Inflammatory macrophage treated with lipopolysaccharide for 1 hour (primary cell): ENCODE measurements around the gene KCNG2.
A peak's percentile ranks its signal among the peaks of the same experiment; 100 is the strongest.

Experiments
- DNase-seq, 2 donors: peaks; one replicate each; pipeline ENCODE4 v3.0.0-alpha.2; 2020 to 2022

The KCNG2 gene

DNA sequence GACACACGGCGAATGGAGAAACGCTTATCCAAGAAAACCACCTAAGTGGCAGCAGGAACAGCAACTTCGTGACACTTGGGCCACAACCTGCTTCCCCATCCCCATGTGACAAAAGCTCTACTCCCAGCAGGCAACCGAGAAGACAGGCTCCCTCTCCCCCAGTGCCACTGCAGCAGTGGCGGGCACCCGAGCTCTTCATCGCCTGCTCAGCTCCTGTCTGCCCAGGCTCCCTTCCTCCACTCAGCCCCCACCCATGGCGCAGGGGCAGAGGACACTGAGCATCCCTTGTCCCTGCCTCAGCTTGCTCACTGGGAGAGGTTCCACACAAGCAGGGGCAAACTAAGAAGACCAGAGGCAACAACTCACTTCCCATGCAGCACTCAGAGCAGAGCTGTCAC, 130.8 kb downstream of the KCNG2 start:
- no peak for DNase-seq

DNA sequence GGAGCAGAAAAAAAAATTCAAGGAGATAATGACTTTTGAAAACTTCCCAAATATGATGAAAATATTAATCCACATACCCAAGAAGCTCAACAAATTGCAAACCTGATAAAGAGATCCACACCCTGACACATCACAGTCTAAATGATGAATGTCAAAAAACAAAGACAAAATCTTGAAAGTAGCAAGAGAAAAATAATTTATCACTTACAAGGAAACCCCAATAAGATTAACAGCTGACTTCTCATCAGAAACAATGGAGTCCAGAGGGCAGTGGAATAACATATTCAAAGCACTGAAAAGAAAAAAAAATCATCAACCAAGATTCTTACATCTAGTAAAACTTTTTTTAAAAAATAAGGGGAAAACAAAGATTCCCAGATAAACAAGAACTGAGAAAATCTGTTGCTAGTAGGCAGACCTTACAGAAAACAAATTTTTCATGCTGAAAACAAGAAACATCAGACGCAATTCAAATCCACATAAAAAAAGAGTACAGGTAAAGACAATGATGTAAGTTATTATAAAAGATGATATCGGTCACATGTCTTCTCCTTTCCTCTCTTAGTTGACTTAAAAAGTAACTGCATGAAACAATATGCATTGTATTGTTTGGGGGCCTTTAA, 132.4 kb downstream of the KCNG2 start:
- DNase-seq, result no peak

DNA sequence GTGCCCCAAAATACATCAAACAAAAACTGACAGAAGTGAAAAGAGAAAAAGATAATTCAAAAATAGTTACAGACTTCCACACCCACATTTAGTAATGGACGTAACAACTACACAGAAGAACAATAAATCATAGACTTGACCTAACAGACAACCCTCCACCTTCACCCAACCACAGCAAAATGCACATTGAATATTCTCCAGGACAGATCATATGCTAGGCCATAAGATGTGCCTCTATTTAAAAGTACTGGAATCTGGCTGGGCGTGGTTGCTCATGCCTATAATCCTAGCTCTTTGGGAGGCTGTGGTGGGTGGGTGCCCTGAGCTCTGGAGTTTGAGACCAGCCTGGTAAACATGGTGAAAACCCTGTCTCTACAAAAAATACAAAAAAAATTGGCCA, 133.7 kb downstream of the KCNG2 start:
- no peak for DNase-seq

DNA sequence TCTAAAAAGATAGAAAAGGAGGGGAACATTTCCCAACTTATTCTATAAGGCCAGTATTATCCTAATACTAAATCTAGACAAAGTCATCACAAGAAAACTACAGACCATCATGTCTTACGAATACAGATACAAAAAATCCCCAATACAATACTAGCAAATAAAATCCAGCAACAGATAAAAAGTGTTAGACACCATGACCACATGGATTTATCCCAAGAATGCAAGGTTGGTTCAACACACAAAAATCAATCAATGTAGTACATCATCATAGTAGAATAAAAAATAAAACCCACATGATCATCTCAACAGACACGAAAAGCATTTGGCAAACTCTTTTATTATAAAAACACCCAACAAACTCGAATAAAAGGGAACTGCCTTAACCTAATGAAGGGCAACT, 135.2 kb downstream of the KCNG2 start:
- no peak for DNase-seq

DNA sequence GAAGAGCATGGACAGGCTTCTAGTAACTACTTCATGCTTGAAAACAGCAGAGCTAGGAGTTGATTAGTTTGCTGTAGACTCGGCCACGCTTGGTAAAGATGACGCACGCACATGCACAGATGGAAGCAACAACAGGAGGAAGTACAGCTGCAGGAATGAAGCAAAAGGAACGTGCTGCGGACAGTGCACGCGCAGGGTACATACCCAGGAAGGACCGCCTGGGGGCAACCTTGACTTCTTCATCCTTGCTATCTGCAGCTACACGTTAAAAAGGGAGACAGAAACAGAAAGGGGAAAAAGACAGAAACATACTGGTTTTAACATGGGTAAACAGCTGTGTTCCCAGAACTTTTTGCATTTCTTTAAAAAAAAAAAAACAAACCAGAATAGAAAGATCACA, 136.0 kb downstream of the KCNG2 start:
- DNase-seq, result no peak

DNA sequence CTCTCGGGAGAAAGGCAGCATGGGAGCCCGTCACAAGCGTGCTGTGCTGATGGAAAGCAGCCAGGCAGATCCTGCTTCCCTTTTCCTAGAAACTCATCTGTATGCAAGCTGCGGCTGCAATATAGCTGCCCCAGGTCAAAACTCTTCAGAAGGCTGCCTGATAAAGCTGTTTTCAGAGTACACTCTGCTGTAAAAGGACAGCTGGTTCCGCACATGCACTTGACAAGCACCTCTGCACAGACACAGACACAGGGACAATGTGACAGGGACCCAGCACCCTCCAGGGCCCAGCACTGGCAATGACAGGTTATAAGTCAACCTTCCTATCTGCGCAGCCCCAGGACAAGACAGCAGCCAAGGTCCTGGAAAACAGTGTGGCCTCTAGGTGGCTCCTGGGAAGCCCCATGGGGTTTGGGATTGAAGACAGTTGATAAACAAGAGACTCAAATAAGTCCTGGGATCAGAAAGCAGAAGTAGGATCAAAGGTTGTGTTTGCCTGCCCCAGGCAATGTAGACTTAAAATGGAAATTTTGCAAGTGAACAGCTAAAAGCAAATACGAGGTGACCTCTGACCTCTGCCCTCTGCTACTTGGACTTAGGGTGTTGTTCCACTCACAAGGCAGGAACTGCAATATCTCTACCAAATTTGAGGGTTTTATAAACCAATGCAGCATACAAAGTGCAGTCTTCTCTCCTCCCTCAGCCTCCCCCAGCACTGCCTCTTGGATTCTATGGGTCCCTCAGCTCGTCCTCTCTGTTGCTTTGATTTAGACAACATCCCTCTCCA, 136.8 kb downstream of the KCNG2 start:
- peak; percentile 37 for DNase-seq

DNA sequence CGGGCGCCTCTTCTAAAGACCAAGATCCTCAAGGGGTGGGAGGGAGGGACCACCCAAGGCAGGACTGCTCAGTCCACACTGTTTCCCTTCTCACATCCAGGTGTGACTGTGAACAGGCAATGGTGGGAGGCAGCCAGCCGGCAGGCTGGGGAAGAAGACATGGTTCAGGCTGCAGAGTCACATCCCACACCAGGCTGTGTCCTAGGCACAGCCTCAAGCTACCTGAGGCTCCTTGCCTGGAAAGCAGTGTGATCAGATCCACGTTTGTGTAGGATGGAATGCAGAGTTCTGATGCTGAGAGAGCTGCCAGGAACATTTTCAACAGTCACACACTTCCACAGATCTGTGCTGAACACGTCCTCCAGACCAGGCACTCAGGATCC, 137.4 kb downstream of the KCNG2 start:
- no peak for DNase-seq

DNA sequence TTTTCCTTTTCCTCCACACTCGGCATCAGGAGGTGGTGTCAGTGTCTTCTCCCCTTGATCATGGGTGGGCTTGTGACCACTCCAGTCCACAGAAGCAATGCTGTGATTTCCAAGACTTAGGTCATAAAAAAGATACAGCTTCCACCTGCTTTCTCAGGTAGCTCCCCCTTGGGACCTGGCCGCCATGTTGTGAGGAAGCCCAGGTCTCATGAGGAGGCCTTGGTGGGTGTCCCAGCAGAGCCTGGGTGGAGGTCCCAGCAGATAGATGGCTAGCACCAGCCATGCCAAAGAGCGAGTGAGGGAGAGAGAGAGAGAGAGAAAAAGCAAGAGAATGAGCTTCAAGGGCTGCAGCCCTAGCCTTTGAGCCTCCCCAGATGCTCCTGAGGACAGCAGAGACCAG, 137.8 kb downstream of the KCNG2 start:
- DNase-seq, result no peak

DNA sequence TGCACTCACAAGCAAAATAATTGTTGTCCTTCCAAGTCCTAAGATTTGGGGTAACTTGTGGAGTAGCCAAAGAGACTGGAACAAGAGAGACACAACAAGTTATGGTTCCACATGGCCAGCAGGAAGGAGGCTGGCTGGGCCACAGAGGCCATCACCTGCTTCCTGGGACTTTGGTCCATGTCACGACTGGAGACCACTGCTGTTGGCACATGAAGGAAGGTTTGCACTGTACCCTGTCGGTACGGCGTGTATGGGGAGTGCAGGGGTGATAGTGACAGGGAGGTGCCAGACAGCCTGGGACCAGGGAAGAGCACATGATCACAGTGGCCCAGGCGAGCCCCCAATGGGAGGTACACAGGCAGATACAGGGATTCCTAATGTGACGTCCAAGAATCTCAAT, 138.2 kb downstream of the KCNG2 start:
- no peak for DNase-seq

DNA sequence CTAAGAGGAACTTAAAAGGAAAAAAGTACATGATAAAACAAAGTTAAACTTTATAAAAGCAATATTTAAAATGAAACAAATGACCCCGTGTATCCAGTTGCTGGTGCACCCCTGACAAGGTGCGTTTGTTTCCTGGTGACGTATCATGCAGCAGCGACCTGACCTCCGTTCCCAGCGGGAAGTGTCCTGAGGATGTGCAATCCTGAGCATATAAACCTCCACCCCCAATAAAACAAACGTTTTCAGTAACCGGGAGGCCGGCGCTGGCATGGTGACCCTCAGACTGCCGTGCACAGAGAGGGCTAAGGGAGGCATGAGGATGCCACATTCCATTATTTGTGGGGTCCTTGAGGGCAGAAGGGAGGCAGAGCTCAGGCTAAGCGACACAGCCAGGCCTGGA, 138.9 kb downstream of the KCNG2 start:
- no peak for DNase-seq

DNA sequence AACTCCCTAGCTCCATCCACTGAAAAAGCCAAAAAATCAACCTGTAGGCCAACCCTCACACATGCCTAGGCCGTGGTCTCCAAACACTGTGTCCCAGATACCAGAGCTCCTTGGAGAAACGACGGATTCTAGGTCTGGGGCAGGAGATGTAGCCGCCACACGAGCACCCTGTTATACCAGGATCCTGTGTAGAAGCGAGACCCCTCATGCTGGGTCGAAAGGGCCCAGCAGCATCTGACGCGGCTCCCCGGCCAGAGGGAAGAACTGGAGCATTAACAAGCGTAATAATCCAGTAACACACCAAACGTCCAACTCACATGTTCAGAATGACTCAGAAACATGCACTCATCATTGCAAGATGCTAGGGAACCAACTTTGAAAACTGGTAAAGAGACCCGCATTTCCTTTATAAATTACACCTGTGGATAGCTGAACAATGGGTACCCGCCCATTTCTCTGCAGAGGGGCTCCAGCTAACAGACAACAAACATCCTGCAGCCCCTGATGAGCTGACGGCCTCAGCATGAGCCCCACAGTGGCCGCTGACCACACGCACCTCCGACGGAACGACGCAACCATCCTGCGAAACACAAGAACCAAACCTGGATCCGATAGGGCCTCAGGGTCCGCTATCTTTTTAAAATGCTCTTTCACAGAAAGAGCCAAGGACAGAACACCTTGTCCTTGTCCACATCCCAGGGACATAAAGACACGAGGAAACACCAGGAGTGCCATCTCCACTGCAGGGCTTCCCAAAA, 139.5 kb downstream of the KCNG2 start:
- DNase-seq, result no peak

DNA sequence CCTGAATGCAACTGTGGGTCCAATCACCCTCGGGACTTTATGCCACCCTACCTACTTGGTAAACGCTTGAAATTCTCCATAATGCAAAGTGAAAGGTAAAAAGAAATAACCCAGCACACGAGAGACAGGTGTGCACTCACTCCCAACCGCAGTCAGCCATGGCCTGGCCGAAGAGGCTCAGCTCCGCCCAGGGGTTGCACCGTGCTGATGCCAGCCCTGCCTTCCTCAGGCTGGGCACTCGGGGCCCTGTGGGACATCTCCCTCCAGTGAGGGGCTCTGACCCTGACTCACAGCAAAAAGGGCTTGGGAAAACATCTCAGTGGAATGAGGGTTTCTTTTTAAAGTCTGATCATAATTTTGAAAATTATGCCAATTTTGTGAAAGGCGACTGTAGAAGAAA, 140.5 kb downstream of the KCNG2 start:
- DNase-seq, result no peak

DNA sequence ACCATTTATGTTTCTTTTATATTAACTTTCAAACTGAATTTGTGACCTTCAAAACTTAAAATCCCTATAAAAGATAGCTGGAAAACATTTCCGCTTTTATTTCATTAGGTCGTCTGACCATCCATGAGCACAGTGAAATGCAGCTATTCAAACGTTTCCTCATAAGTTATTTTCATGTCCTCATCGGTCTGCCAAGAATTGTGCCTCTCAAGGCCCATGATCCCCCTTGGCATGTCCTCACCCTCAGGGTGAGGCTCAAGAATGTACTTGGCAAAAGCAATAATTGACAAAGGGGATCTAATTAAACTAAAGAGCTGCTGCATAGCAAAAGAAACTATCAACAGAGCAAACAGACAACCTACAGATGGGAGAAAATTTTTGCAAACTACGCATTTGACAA, 141.4 kb downstream of the KCNG2 start:
- no peak for DNase-seq

DNA sequence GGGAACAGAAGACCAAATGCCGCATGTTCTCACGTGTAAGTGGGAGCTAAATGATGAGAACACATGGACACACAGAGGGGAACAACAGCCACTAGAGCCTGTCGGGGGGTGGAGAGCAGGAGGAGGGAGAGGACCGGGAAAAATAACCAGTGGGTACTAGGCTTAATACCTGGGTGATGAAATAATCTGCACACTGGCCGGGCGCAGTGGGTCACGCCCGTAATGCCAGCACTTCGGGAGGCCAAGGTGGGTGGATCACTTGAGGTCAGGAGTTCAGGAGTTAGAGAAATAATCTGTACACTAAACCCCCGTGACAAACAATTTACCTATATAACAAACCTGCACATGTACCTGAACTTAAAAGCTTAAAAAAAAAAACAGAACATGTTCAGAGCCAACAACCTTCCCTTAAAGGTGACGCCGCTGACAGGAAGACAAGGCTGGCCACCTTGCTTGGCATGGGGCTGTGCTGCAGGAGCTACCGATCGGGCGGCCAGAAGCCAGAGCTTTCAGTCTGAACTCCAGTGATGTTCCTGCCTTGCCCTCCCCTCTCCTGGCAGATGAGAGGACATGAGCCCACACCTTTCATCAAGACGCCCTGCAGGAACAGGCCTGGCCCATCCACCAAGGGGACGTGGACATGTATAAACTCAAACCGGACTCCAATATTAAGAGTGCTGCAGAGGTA, 142.5 kb downstream of the KCNG2 start:
- no peak for DNase-seq

DNA sequence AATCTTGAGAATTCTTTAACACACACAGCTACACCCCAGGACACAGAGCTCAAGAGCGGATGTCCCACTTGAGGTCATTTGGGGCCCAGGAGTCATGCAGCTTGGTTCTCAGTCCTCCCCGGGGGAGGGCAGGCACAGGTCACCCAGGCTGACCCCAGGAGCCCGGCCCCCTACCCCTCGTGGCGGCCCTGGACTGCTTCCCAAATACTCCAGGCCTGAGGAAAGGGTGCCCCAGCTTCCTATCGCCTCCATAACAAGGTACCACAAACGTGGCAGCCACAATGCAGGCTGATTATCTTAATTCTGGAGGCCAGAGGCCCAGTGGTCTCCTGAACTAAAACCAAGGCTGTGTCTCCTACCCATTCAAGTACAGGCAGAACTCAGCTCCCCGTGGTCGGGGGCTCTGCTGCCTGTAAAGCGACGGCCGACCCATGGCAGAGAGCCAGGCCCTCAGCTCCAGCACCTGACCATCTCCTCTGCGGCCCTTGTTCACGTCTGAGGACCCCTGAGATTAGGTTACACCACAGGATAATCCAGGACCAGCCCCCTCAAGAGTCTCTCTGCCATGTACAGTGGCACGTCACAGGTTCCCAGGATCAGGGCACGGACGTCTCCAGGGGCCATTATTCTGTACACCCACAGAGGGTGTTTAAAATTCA, 143.2 kb downstream of the KCNG2 start:
- no peak for DNase-seq

DNA sequence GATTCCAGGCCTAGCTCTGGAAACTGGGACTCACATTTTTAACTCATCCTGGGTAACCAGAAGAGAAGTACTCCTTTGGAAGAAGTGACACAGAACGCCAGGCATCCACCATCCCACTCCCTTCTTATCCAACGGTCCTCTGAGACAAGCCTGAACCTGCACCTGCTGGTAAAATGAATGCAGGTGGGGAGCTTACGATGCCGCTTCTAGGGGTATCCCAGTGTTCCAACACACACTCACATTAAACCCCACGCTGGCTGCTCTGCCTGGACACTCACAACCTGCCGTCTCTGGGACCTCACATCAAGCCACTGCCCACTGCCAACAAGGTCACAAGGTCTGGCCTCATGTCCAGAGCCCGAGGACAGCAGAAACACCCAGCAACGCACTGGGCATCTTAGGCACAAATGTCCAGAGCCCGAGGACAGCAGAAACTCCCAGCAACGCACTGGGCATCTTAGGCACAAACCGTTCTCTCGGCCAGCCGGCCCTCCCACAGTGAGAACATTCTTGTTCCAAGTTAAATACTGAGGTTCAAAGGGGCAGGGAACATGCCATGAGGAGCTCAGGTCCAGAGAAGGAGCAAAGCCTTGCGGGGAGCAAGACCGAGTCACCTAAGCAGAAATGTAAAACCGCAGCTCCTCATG, 143.9 kb downstream of the KCNG2 start:
- no peak for DNase-seq

DNA sequence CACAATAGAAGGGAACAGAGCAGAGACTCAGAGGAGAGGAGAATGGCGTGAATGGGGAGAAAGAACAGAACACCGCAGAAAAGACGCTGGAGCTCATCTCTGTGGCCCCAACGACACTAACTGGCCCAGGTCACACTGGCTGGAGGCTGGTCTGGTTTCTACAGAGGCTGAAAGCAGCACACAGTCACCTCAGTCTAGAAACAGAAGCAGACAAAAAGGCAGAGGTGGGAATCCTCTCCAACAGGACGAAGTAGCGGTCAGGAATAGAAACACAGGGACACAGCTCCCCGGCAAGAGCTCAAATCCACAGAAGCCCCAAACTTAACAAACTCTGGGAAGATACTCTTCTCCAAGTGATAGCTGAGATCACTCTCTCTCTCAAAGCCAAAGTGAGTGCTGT, 144.5 kb downstream of the KCNG2 start:
- DNase-seq, result no peak

DNA sequence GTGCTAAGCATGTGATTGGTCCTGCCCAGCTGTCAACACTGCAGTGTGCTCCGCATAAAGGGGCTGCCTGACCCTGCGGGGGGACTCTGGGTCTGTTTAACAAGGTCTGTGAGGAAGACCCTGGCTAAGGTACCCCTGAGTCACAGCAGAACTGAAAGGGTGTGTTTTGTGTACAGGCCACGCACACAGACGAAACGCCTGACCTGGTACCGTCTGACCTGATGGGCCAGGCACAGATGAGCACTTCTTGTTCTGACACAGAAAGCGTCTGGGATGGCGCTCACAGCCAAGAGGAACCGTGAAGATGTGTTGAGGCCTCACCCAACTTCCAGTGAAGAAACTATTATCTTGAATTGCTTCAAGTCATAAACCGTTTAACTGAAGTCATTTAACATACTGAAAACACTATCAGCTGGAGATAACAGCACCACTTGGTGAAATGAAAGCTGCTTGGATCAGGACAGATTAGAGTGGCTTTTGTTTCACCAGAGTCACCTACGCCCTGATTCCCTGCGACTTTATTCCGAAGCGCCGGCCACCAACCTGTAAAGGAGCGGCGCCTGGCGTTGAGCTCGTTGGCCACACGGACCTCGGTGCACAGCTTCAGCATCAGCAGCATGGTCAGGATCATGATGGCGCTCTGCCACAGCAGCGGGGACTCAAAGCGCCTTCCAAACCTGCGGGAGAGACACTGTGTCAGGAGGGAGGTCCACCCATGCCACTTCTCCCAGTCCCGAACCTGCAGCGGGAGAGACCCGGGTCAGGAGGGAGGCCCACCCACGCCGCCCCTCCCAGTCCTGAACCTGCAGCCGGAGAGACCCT, 145.3 kb downstream of the KCNG2 start:
- no peak for DNase-seq

DNA sequence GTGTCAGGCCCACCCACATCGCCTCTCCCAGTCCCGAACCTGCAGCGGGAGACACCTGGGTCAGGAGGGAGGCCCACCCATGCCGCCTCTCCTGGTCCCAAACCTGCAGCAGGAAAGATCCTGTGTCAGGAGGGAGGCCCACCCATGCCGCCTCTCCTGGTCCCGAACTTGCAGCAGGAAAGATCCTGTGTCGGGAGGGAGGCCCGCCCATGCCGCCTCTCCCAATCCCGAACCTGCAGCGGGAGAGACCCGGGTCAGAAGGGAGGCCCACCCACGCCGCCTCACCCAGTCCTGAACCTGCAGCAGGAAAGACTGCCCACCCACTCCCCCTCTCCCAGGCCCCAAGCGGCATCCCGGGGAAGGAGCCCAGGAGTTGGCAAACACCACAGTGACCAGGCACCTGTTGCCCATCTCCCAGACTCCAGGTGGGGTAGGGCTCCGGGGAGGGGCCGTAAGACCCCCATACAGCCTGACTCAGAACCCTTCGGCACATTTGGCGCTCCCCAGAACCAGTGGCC, 145.9 kb downstream of the KCNG2 start:
- DNase-seq, result no peak

DNA sequence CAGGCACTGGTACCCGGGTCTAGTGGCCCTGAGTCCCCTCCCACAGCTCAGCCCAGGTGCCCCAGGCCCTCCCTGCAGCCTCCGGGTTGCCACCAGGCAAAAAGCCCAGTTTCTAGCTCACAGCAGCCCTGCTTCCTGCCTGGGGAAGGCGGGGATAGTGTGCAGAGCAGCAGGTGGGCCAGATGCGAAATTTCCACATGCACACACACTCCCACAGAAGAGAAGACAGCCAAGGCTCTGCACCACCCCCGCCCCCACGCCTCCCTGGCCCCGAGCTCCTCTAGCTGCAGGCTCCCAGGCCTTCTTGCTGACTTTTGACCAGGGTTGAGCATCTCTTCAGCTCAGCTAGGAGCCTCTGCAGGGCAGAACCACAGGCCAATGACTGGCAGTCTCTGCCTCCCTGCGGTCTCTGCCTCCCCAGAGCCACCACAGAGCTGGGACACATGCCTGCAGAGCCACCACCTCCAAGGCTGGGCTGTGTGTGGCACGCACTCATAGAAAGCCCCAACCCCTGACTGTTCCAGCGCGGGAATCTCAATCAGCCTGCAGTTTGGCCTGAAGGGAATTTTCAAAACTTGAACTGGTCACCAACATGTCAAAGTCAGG, 146.5 kb downstream of the KCNG2 start:
- peak; percentile 7 to 77 for DNase-seq

DNA sequence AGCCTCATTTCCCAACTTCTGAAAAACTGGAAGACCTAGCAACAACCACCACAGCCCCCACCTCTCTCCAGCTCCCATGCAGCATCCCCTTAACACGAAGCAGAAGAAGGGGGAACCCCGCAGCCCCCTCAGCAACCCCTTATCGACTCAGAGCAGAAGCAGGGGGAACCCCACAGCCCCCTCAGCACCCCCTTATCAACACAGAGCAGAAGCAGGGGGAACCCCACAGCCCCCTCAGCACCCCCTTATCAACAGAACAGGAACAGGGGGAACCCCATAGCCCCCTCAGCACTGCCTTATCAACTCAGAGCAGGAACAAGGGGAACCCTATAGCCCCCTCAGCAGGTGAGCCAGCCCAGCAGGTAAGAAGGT, 147.0 kb downstream of the KCNG2 start:
- no peak for DNase-seq
